Parathyroid adenoma (tissue), 2 donors: Measurements from ENCODE around the gene TSGA10IP.

ENCODE experiments used
- H2AFZ ChIP-seq: fragments of 300-600 bp; sonication (generic); one replicate; pipeline ENCODE4 v1.7.0; 2017; ENCODE audit warnings: antibody characterized with exemption, mild to moderate bottlenecking
- H3K27ac ChIP-seq: fragments of 300-600 bp; sonication (generic); one replicate; pipeline ENCODE4 v1.7.0; 2017
- H3K27me3 ChIP-seq: fragments of 300-600 bp; sonication (generic); one replicate; pipeline ENCODE4 v1.7.0; 2017; ENCODE audit warnings: low read length; ENCODE audit not compliant: control insufficient read depth, insufficient read depth
- H3K36me3 ChIP-seq: fragments of 300-600 bp; sonication (generic); one replicate; pipeline ENCODE4 v1.7.0; 2017; ENCODE audit warnings: low read length; ENCODE audit not compliant: control insufficient read depth, insufficient read depth
- H3K4me1 ChIP-seq: fragments of 300-600 bp; sonication (generic); one replicate; pipeline ENCODE4 v1.7.0; 2017; ENCODE audit warnings: control low read depth
- H3K4me2 ChIP-seq: fragments of 300-600 bp; sonication (generic); one replicate; pipeline ENCODE4 v1.7.0; 2017; ENCODE audit warnings: low read length
- H3K4me3 ChIP-seq: fragments of 300-600 bp; sonication (generic); one replicate; pipeline ENCODE4 v1.7.0; 2017; ENCODE audit warnings: low read depth, low read length
- H3K79me2 ChIP-seq: fragments of 300-600 bp; sonication (generic); one replicate; pipeline ENCODE4 v1.7.0; 2017; ENCODE audit warnings: control low read depth
- H3K9ac ChIP-seq: fragments of 300-600 bp; sonication (generic); one replicate; pipeline ENCODE4 v1.7.0; 2017; ENCODE audit warnings: mild to moderate bottlenecking
- H3K9me3 ChIP-seq: fragments of 300-600 bp; sonication (generic); one replicate; pipeline ENCODE4 v1.7.0; 2017; ENCODE audit warnings: low read length; ENCODE audit not compliant: control insufficient read depth
- CTCF ChIP-seq: fragments of 300-600 bp; sonication (generic); IDR thresholded peaks from one replicate; pipeline ENCODE4 v1.7.0; 2017; ENCODE audit warnings: antibody characterized with exemption, mild to moderate bottlenecking
- donor health status: primary hyperparathyroidism.

Gene TSGA10IP

GRCh38 chr11:65898656-65899355 lies 46.5 kb upstream of the TSGA10IP start:
- H3K79me2 ChIP-seq: no peaks in the 10 kb centered on the region
- H3K9ac ChIP-seq: no peak overlapping the region
- no peaks in the 10 kb centered on the region for H3K27me3 ChIP-seq
- no peak for TF ChIP-seq CTCF
- no peak overlapping the region for H3K4me2 ChIP-seq
- H3K27ac ChIP-seq: no peak overlapping the region
- H3K4me1 ChIP-seq: no peaks in the 10 kb centered on the region
- H2AFZ ChIP-seq: peak overlapping the region; percentile 58
- H3K4me3 ChIP-seq: no peak overlapping the region
- H3K9me3 ChIP-seq: no peaks in the 10 kb centered on the region
- no peaks in the 10 kb centered on the region for H3K36me3 ChIP-seq

- Histone ChIP-seq H2AFZ (peak overlapping the region; percentile 58), H3K9me3 (no peaks in the 10 kb centered on the region), H3K4me2 (peak overlapping the region; percentile 74), H3K36me3 (no peaks in the 10 kb centered on the region), H3K4me3 (peak overlapping the region; percentile 31), H3K4me1 (no peaks in the 10 kb centered on the region), H3K9ac (no peak overlapping the region), H3K27ac (no peak overlapping the region), H3K27me3 (no peaks in the 10 kb centered on the region), H3K79me2 (no peaks in the 10 kb centered on the region)
- TF ChIP-seq CTCF: no peak
Observed at GRCh38 chr11:65899356-65900124, 45.7 kb upstream of the TSGA10IP start.

GRCh38 chr11:65900125-65900898 lies 45.0 kb upstream of the TSGA10IP start, which contains the start of gene FOSL1:
TSS of gene FOSL1 (minus strand) at chr11:65900388. CDS start at chr11:65900339, 49 bp downstream.
- no peak within 1 kb of the TSS for H3K27ac ChIP-seq

GRCh38 chr11:65900899-65901180 lies 44.4 kb upstream of the TSGA10IP start:
- no peaks in the 10 kb centered on the region for H3K9me3 ChIP-seq
- TF ChIP-seq CTCF: no peak
- peak overlapping the region; percentile 74 for H3K4me2 ChIP-seq
- no peaks in the 10 kb centered on the region for H3K27me3 ChIP-seq
- peak overlapping the region; percentile 23 for H3K4me3 ChIP-seq
- H3K27ac ChIP-seq: no peak overlapping the region
- no peak overlapping the region for H3K9ac ChIP-seq
- H3K79me2 ChIP-seq: no peaks in the 10 kb centered on the region
- no peak overlapping the region for H2AFZ ChIP-seq
- no peaks in the 10 kb centered on the region for H3K4me1 ChIP-seq
- no peaks in the 10 kb centered on the region for H3K36me3 ChIP-seq

More at GRCh38 chr11:65900125-65900898, 45.0 kb upstream of the TSGA10IP start, which contains the start of gene FOSL1:
- TF ChIP-seq CTCF: no peak
- Histone ChIP-seq H2AFZ (peak within 1 kb of the TSS; percentile 58), H3K4me1 (no peaks in the 10 kb centered on the region), H3K4me3 (peak within 1 kb of the TSS; percentile 31), H3K9ac (no peak within 1 kb of the TSS), H3K9me3 (no peaks in the 10 kb centered on the region), H3K79me2 (no peaks in the 10 kb centered on the region), H3K4me2 (peak within 1 kb of the TSS; percentile 74), H3K36me3 (no peaks in the 10 kb centered on the region), H3K27me3 (no peaks in the 10 kb centered on the region)
